ENCODE data around the gene HECTD4. TPM values are rescaled to one million over a fixed set of nuclear protein-coding genes. Genes with fewer than 3 reads are reported as not detected.

Gene HECTD4
- total RNA-seq = 6.5 and 13.1 TPM in 2 replicates

GRCh38 chr12:112381883-112382796, at the start of gene HECTD4:
Gene HECTD4, minus strand, starts transcription at chr12:112382431. Its CDS starts 303 bp downstream, at chr12:112382128.

DNA sequence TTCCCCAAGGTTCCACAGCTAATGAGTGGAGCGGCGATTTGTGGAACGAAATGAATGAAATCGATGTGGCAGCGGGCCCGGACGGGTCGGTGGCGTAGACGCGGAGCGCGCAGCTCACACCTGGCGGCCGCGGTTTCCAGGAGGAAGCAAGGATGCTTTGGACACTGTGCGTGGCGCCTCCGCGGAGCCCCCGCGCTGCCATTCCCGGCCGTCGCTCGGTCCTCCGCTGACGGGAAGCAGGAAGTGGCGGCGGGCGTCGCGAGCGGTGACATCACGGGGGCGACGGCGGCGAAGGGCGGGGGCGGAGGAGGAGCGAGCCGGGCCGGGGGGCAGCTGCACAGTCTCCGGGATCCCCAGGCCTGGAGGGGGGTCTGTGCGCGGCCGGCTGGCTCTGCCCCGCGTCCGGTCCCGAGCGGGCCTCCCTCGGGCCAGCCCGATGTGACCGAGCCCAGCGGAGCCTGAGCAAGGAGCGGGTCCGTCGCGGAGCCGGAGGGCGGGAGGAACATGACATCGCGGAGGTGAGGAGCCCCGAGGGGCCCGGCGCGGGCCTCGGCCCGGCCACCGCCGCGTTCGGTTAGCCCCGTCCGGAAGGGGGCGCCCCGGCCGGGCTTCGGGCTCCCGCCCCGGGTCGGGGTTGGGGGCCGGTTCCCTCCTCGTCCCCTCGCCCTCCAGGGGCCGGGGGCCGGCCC, 36.5 kb upstream of the HECTD4 start, which contains the start of gene PTPN11:
Gene PTPN11 (plus strand): TSS at position 340 of the 689 bp plus-strand sequence. CDS start 165 bp downstream, at position 505.

GRCh38 chr12:112409064-112409905, 27.1 kb upstream of the HECTD4 start, which contains the start of gene RPL6:
Gene RPL6, minus strand, starts transcription at chr12:112409605. Its CDS starts 949 bp downstream, at chr12:112408656.

DNA sequence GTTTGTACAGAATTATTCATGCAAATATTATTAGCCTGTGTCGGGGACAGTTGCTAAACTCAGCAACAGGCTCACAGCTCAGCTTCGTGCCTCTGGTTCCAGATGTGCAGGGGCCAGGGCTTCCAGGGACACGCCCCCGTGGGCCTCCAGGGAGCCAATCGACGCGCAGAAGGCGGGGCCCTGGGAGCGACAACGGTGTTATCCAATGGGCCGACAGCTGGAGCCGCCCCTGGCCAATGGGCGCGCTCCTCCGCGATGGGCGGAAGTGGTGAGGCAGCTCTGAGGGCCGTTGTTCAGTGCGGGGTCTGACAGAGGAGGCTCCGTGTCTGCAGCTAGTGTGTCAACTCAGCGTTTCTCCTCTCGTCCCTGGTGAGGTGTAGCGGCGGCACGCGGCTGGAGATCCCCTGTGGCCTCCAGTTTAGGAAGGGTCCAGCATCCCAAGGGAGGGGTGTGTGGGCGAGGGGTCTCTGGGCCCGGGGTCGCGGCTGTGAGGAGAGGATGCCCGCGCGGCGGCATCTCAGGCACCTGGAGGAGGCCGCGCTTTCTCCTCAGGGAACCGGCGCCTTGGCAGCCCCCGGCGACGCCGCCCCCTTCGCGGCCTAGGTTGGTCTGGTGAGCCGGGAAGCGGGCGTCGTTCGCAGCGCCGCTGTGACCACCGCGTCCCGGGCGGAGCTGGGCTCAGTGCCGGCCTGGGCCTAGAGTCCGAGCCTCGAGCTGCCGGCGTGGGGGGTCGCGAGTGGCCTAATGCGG, 256.8 kb downstream of the HECTD4 start, which contains the start of gene TRAFD1:
Gene TRAFD1 (plus strand): TSS at position 311 of the 750 bp plus-strand sequence. CDS start 4,963 bp downstream, outside the sequence.

Other genes with a start within 250 kb of the HECTD4 start
- gene RPL6, start 27.2 kb upstream of the HECTD4 start, total RNA-seq = 2,050 and 3,219 TPM in 2 replicates
- 58.3 and 58.7 TPM in 2 replicates for gene PTPN11, start 36.5 kb upstream of the HECTD4 start, total RNA-seq

Data from epithelial cell of alveolus of lung (primary cell).